OCI-LY1 (cell line): ENCODE results near the gene ZNF524.
"Not testable (repeated sequence)": the region's sequence is repeated elsewhere in the genome, so short reads cannot be mapped to it uniquely, and the experiment has no call there.

ENCODE experiments used
- H2AFZ ChIP-seq: fragments of 200-600 bp; sonication (generic), shearing (Covaris generic); 2 replicates; pipeline ENCODE4 v1.6.0; 2014; ENCODE audit warnings: antibody characterized with exemption, mild to moderate bottlenecking, low read length
- H3F3A ChIP-seq: fragments of 200-600 bp; sonication (generic), shearing (Covaris generic); 2 replicates; pipeline ENCODE4 v1.6.0; 2014; ENCODE audit warnings: mild to moderate bottlenecking, antibody characterized with exemption, low read length, moderate library complexity; ENCODE audit not compliant: insufficient read depth
- H3K27ac ChIP-seq: fragments of 200-600 bp; sonication (generic); 2 replicates; pipeline ENCODE4 v1.5.1; 2014; ENCODE audit warnings: low read length, mixed run types, mild to moderate bottlenecking, low read depth; ENCODE audit not compliant: poor library complexity, severe bottlenecking
- H3K27me3 ChIP-seq: fragments of 200-600 bp; sonication (generic); 2 replicates; pipeline ENCODE4 v1.6.0; 2014; ENCODE audit warnings: antibody characterized with exemption, mild to moderate bottlenecking, low read length, moderate library complexity; ENCODE audit not compliant: insufficient read depth
- H3K36me3 ChIP-seq: fragments of 200-600 bp; sonication (generic); 2 replicates; pipeline ENCODE4 v1.6.1; 2014; ENCODE audit warnings: mild to moderate bottlenecking, antibody characterized with exemption, low read length, moderate library complexity, mixed read lengths; ENCODE audit not compliant: insufficient read depth
- H3K4me1 ChIP-seq: fragments of 200-600 bp; sonication (generic); 2 replicates; pipeline ENCODE4 v1.5.1; 2014; ENCODE audit warnings: mild to moderate bottlenecking, low read length, moderate library complexity; ENCODE audit not compliant: insufficient read depth, severe bottlenecking
- H3K4me2 ChIP-seq: fragments of 200-600 bp; sonication (generic), shearing (Covaris generic); 2 replicates; pipeline ENCODE4 v1.6.1; 2014; ENCODE audit warnings: low read length
- H3K4me3 ChIP-seq: fragments of 200-600 bp; sonication (generic); 2 replicates; pipeline ENCODE4 v1.5.1; 2014; ENCODE audit warnings: low read length, low read depth, mild to moderate bottlenecking, mixed read lengths; ENCODE audit not compliant: poor library complexity, severe bottlenecking
- H3K79me2 ChIP-seq: fragments of 200-600 bp; shearing (Covaris generic); 2 replicates; pipeline ENCODE4 v1.6.1; 2016; ENCODE audit warnings: mixed run types, low read length, mixed read lengths; ENCODE audit not compliant: insufficient read depth
- H3K9ac ChIP-seq: fragments of 200-600 bp; sonication (generic), shearing (Covaris generic); 2 replicates; pipeline ENCODE4 v1.6.1; 2014; ENCODE audit warnings: mild to moderate bottlenecking, low read length, mixed read lengths
- H3K9me2 ChIP-seq: fragments of 200-600 bp; sonication (generic), shearing (Covaris generic); 2 replicates; pipeline ENCODE4 v1.6.1; 2014; ENCODE audit warnings: low read depth, mild to moderate bottlenecking, low read length, mixed read lengths
- H3K9me3 ChIP-seq: fragments of 200-600 bp; shearing (Covaris generic); 2 replicates; pipeline ENCODE4 v1.6.1; 2014; ENCODE audit warnings: low read length, mixed read lengths
- H4K20me1 ChIP-seq: fragments of 200-600 bp; sonication (generic), shearing (Covaris generic); 2 replicates; pipeline ENCODE4 v1.6.0; 2016; ENCODE audit warnings: mild to moderate bottlenecking, low read length; ENCODE audit not compliant: insufficient read depth
- EZH2 ChIP-seq: fragments of 200-600 bp; sonication (generic), shearing (Covaris generic); IDR thresholded peaks from 2 replicates; pipeline ENCODE4 v1.8.0; 2017; ENCODE audit warnings: borderline replicate concordance, mixed run types, mild to moderate bottlenecking, antibody characterized with exemption, low read length, moderate library complexity, mixed read lengths
- TF ChIP-seq, protein P1 (sequence below): fragments of 200-600 bp; sonication (generic), shearing (Covaris generic); IDR thresholded peaks from 2 replicates; pipeline ENCODE4 v1.5.1; 2017; ENCODE audit warnings: mild to moderate bottlenecking, antibody characterized with exemption, low read length, moderate library complexity, mixed read lengths

Gene ZNF524

DNA sequence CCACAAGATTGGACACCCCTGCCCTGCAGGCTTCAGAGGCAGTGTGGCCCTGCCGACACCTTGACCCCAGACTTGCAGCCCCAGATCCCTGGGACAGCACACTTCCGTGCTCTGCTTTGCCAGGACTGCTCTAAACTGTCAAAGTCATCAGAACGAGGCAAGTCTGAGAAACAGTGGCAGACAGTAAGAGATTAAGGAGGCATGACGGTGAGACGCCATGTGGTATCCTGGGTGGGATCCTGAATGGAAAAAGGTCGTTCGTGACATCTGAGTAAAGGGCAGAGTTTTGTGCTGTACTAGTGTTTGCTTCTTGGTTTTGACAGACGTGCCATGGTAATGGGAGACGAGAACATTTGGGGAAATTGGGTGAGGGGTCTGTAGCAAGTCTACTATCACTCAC is 33.3 kb upstream of the ZNF524 start:
- no peaks in the 10 kb centered on the region for H3K9me3 ChIP-seq
- H3F3A ChIP-seq: no peaks in the 10 kb centered on the region
- H3K36me3 ChIP-seq: no peaks in the 10 kb centered on the region
- no peaks in the 10 kb centered on the region for H4K20me1 ChIP-seq
- no peak overlapping the region for H3K27ac ChIP-seq
- H3K79me2 ChIP-seq: no peaks in the 10 kb centered on the region
- H3K27me3 ChIP-seq: peaks cover 3% of the 10 kb centered on the region; the same call in 1 of the 2 replicates
- H3K4me2 ChIP-seq: no peak overlapping the region
- no peak overlapping the region for H3K4me3 ChIP-seq
- no peak overlapping the region for H2AFZ ChIP-seq
- no peaks in the 10 kb centered on the region for H3K4me1 ChIP-seq
- no peak for TF ChIP-seq EZH2
- TF ChIP-seq, protein P1, sequence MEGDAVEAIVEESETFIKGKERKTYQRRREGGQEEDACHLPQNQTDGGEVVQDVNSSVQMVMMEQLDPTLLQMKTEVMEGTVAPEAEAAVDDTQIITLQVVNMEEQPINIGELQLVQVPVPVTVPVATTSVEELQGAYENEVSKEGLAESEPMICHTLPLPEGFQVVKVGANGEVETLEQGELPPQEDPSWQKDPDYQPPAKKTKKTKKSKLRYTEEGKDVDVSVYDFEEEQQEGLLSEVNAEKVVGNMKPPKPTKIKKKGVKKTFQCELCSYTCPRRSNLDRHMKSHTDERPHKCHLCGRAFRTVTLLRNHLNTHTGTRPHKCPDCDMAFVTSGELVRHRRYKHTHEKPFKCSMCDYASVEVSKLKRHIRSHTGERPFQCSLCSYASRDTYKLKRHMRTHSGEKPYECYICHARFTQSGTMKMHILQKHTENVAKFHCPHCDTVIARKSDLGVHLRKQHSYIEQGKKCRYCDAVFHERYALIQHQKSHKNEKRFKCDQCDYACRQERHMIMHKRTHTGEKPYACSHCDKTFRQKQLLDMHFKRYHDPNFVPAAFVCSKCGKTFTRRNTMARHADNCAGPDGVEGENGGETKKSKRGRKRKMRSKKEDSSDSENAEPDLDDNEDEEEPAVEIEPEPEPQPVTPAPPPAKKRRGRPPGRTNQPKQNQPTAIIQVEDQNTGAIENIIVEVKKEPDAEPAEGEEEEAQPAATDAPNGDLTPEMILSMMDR: no peak
- H3K9me2 ChIP-seq: no peaks in the 10 kb centered on the region
- H3K9ac ChIP-seq: no peak overlapping the region

DNA sequence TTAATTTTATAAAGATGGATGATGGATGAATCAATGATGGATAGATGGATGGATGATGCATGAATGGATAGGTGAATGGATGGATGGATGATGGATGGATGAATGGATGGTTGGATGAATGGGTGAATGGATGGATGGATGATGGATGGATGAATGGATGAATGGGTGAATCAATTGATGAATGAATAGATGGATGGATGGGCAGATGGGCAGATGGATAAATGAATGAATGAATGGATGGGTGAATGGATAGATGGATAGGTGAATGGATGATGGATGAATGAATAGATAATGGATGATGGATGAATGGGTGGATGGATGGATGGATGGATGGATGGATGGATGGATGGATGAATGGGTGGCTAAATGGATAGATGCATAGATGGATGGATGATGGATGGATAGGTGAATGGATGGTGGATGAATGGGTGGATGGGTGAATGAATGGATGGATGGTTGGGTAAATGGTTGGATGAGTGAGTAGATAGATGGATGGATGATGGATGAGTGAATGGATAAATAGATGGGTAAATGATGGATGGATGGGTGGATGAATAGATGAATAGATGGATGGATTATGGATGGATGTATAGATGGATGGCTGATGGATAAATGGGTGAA is 32.3 kb upstream of the ZNF524 start:
- Histone ChIP-seq H3K9me3 (no peaks in the 10 kb centered on the region), H3K27ac (no peak overlapping the region), H3F3A (no peaks in the 10 kb centered on the region), H2AFZ (no peak overlapping the region), H3K4me2 (no peak overlapping the region), H4K20me1 (no peaks in the 10 kb centered on the region), H3K9me2 (no peaks in the 10 kb centered on the region), H3K9ac (no peak overlapping the region), H3K79me2 (no peaks in the 10 kb centered on the region), H3K36me3 (no peaks in the 10 kb centered on the region), H3K27me3 (no peaks in the 10 kb centered on the region; the same call in 1 of the 2 replicates), H3K4me3 (no peak overlapping the region), H3K4me1 (no peaks in the 10 kb centered on the region)
- TF ChIP-seq EZH2: no peak
- TF ChIP-seq, protein P1: no peak

DNA sequence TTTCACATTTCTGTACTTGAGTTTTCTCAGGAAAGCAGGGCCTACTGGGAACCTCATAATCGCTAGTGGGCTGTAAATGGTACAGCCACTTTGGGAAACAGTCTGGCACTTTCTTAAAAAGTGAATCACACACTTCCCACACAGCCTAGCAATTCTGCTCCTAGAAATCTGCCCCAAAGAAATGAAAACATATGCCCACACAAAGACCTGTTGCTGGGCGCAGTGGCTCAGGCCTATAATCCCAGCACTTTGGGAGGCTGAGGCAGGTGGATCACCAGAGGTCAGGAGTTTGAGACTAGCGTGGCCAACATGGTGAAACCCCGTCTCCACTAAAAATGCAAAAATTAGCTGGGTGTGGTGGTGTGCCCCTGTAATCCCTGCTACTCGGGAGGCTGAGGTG is 30.6 kb upstream of the ZNF524 start:
- H2AFZ ChIP-seq, H3K27me3 ChIP-seq, H3K27ac ChIP-seq, H3K36me3 ChIP-seq, H3K9me2 ChIP-seq, H3F3A ChIP-seq, H3K9ac ChIP-seq, H3K79me2 ChIP-seq, H3K4me3 ChIP-seq, H4K20me1 ChIP-seq, H3K4me1 ChIP-seq, H3K9me3 ChIP-seq, H3K4me2 ChIP-seq: not testable (repeated sequence)

DNA sequence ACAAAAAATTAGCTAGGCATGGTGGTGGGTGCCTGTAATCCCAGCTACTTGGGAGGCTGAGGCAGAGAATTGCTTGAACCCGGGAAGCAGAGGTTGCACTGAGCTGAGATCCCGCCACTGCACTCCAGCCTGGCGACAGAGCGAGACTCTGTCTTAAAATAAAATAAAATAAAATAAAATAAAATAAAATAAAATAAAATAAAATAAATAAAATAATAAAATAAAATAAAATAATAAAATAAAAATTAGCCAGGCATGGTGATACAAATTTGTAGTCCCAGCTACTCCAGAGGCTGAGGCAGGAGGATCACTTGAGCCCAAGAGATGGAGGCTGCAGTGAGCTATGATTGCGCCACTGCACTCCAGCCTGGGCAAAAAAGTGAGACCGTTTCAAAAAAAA is 26.2 kb upstream of the ZNF524 start:
- H3F3A ChIP-seq, H3K4me2 ChIP-seq, H3K9me2 ChIP-seq, H4K20me1 ChIP-seq, H3K27me3 ChIP-seq, H3K4me1 ChIP-seq, H3K9ac ChIP-seq, H3K79me2 ChIP-seq, H2AFZ ChIP-seq, H3K4me3 ChIP-seq, H3K27ac ChIP-seq, H3K9me3 ChIP-seq: not testable (repeated sequence)
- H3K36me3 ChIP-seq: peaks cover 11% of the 10 kb centered on the region
